K562 (cell line): Measurements from ENCODE around the gene UQCC2. TPM values are rescaled to one million over a fixed set of nuclear protein-coding genes. Genes with fewer than 3 reads are reported as not detected.

Source experiments
- ATAC-seq: fragments of 200-7000 bp; cut with Tn5 transposase; 3 replicates; pipeline ENCODE4 v1.9.1; 2020; ENCODE audit warnings: moderate library complexity
- BruUV-seq: library from RNA; stranded (reverse); fragments of 400-500 nt; replicated peaks from 2 replicates; lab custom pipeline; 2021; lab: Mats Ljungman, UMichigan
- CTCF ChIA-PET: fragments of 300-600 bp; formaldehyde crosslinking; extraction: SDS; loops from one replicate; lab custom pipeline; 2021; ENCODE audit warnings: low intra/inter-chr PET ratio; lab: Yijun Ruan, JAX
- POLR2A ChIA-PET: fragments of 300-600, 350-650 bp; sonication (Branson Sonifier 250); formaldehyde crosslinking; extraction: SDS; loops from one replicate; lab custom pipeline; 2021; ENCODE audit warnings: antibody characterized with exemption, inconsistent platforms; lab: Yijun Ruan, JAX
- DNase-seq, 4 experiments: peaks; one replicate each; pipeline versions ENCODE4 v3.0.0 to v3.0.0-alpha.2; 2011 to 2018; ENCODE audit warnings: low spot score in 3 of 4, mixed read lengths in 3 of 4; ENCODE audit errors: extremely low read depth in 1 of 4
- FAIRE-seq: peaks from 2 replicates; lab custom pipeline; 2011; peaks lifted over from hg19 to GRCh38; lab: Jason Lieb, UNC
- H2AFZ ChIP-seq: 2 replicates; pipeline ENCODE4 v1.6.0; 2011; ENCODE audit warnings: low read depth, low read length, control low read depth, inconsistent platforms
- H3K27ac ChIP-seq: fragments of 200-600 bp; 3 replicates; pipeline ENCODE4 v1.8.0; 2011; ENCODE audit warnings: low read depth, mild to moderate bottlenecking, control low read depth, inconsistent platforms, low read length, moderate library complexity, mixed read lengths; ENCODE audit errors: extremely low read depth
- H3K27me3 ChIP-seq, 2 experiments: fragments of 300-600 bp in 1 of 2; 2 replicates in 1 of 2; 3 replicates in 1 of 2; pipeline versions ENCODE4 v1.6.0 to v1.8.0; 2011; ENCODE audit warnings: inconsistent platforms in 2 of 2, low read length in 2 of 2, mild to moderate bottlenecking in 1 of 2, mixed read lengths in 1 of 2, moderate library complexity in 1 of 2; ENCODE audit not compliant: control insufficient read depth in 2 of 2, insufficient read depth in 2 of 2
- H3K36me3 ChIP-seq: fragments of 300-600 bp; 3 replicates; pipeline ENCODE4 v1.8.0; 2011; ENCODE audit warnings: mild to moderate bottlenecking, low read length, inconsistent platforms; ENCODE audit not compliant: control insufficient read depth, insufficient read depth
- H3K4me1 ChIP-seq, 2 experiments: fragments of 200-600 bp in 1 of 2; replicated peaks in 1 of 2; 2 replicates in 1 of 2; 3 replicates in 1 of 2; pipeline versions ENCODE4 v1.5.1 to v1.8.0; 2011; ENCODE audit warnings: inconsistent platforms in 2 of 2, low read length in 2 of 2, mild to moderate bottlenecking in 1 of 2, mixed read lengths in 1 of 2, moderate library complexity in 1 of 2; ENCODE audit not compliant: control insufficient read depth in 2 of 2, insufficient read depth in 2 of 2
- H3K4me2 ChIP-seq: 2 replicates; pipeline ENCODE4 v1.6.1; 2011; ENCODE audit warnings: low read length, control low read depth, inconsistent platforms, mixed read lengths; ENCODE audit not compliant: insufficient read depth
- H3K4me3 ChIP-seq: fragments of 200-600 bp; sonication (generic), shearing (Covaris generic); 2 replicates; pipeline ENCODE4 v1.5.1; 2016; ENCODE audit warnings: control low read depth, inconsistent platforms
- H3K79me2 ChIP-seq: fragments of 200-600 bp; 3 replicates; pipeline ENCODE4 v1.8.0; 2011; ENCODE audit warnings: low read length, inconsistent platforms; ENCODE audit not compliant: control insufficient read depth, insufficient read depth
- H3K9ac ChIP-seq, 2 experiments: 2 replicates each; pipeline versions ENCODE4 v1.6.0 to v1.6.1; 2011; ENCODE audit warnings: low read depth in 2 of 2, low read length in 2 of 2, control low read depth in 1 of 2, inconsistent platforms in 1 of 2, mild to moderate bottlenecking in 1 of 2, mixed read lengths in 1 of 2; ENCODE audit not compliant: insufficient read depth in 1 of 2
- H3K9me1 ChIP-seq: one replicate; pipeline ENCODE4 v1.6.0; 2011; ENCODE audit warnings: inconsistent platforms, mild to moderate bottlenecking, low read length, moderate library complexity; ENCODE audit not compliant: control insufficient read depth, insufficient read depth
- H3K9me3 ChIP-seq: replicated peaks from 2 replicates; pipeline ENCODE4 v1.5.1; 2011; ENCODE audit warnings: low read depth, low read length, inconsistent platforms; ENCODE audit not compliant: control insufficient read depth, insufficient read depth
- H4K20me1 ChIP-seq: replicated peaks from 2 replicates; pipeline ENCODE4 v1.6.1; 2011; ENCODE audit warnings: low read length, inconsistent platforms, mixed read lengths; ENCODE audit not compliant: control insufficient read depth, insufficient read depth
- CHD1 ChIP-seq: fragments of 200-600 bp; sonication (generic); IDR thresholded peaks from one replicate; pipeline ENCODE4 v1.6.1; 2012; ENCODE audit warnings: mild to moderate bottlenecking, moderate library complexity, low read length, inconsistent platforms
- IRF2 ChIP-seq: sonication (generic); formaldehyde crosslinking; IDR thresholded peaks from 2 replicates; pipeline ENCODE4 v1.8.1; 2022; ENCODE audit warnings: mild to moderate bottlenecking, missing genetic modification reagents
- TAL1 ChIP-seq: fragments of 450-650 bp; IDR thresholded peaks from 2 replicates; pipeline ENCODE4 v1.6.1; 2016; ENCODE audit warnings: mild to moderate bottlenecking
- TGIF2 ChIP-seq: sonication (generic); formaldehyde crosslinking; IDR thresholded peaks from 2 replicates; pipeline ENCODE4 v1.8.1; 2022; ENCODE audit warnings: mild to moderate bottlenecking, missing genetic modification reagents, moderate library complexity
- ZKSCAN3 ChIP-seq: fragments of 250-450 bp; sonication (Bioruptor Pico); IDR thresholded peaks from 2 replicates; pipeline ENCODE4 v1.4.0; 2020
- ZNF263 ChIP-seq: sonication (generic); formaldehyde crosslinking; IDR thresholded peaks from 2 replicates; pipeline ENCODE4 v1.8.0; 2022; ENCODE audit warnings: mild to moderate bottlenecking, missing genetic modification reagents, borderline replicate concordance
- ZNF561 ChIP-seq: fragments of 450-650 bp; formaldehyde crosslinking; conservative IDR thresholded peaks from 2 replicates; pipeline ENCODE4 v1.4.0; 2020; ENCODE audit warnings: mild to moderate bottlenecking, moderate library complexity
- ZNF764 ChIP-seq: fragments of 250-450 bp; sonication (Bioruptor Pico); IDR thresholded peaks from 2 replicates; pipeline ENCODE4 v1.4.0; 2020; ENCODE audit warnings: low read depth, mild to moderate bottlenecking, moderate library complexity
- WGBS: fragments of 100-300 bp; shearing (Covaris generic); methylation state at CpG from one replicate; pipeline ENCODE4 v1.1.6; 2016; ENCODE audit warnings: low coverage, mixed read lengths; ENCODE audit not compliant: insufficient coverage; ENCODE audit errors: missing lambda C conversion rate; 5-methylcytosine and 5-hydroxymethylcytosine counted together
- in situ Hi-C: fragments of 300-500 bp; cut with MboI; formaldehyde crosslinking; loops from 4 replicates; pipeline ENCODE4 v1.15.0; 2018; ENCODE audit warnings: inconsistent platforms, mixed read lengths
- intact Hi-C: fragments of 100-400 bp; cut with micrococcal nuclease; formaldehyde crosslinking; loops from 2 replicates; pipeline ENCODE4 v1.14.2; 2022
- polyA plus RNA-seq, 8 experiments: library from polyadenylated mRNA; depleted of rRNA in 4 of 8; stranded (reverse) in 5 of 8; unstranded in 3 of 8; fragments of >200 nt; fragmentation: Nextera tagmentation in 2 of 8; fragmentation: Illumina TruSeq in 1 of 8; extraction: Ambion mirVana in 2 of 8; extraction: Trizol in 1 of 8; gene quantifications; 2 replicates each; pipeline versions ENCODE4 v1.2.1 to v1.2.3, GENCODE V29; 2011 to 2014; ENCODE audit warnings: inconsistent platforms in 1 of 8, missing spikeins in 1 of 8
- total RNA-seq, 7 experiments: library from RNA; depleted of rRNA in 6 of 7; stranded (reverse); fragments of >200 nt in 6 of 7; fragmentation: Illumina TruSeq in 2 of 7; extraction: Trizol in 2 of 7; gene quantifications; 2 replicates each; pipeline versions ENCODE4 v1.2.1 to v1.2.3, GENCODE V29; 2011 to 2021; ENCODE audit warnings: low replicate concordance in 1 of 7
- TF ChIP-seq, protein P1 (sequence below), 2 experiments: fragments of 450-650 bp; IDR thresholded peaks; 2 replicates each; pipeline ENCODE4 v1.6.1; 2016
- TF ChIP-seq, protein P2 (sequence below): sonication (generic); formaldehyde crosslinking; IDR thresholded peaks from 2 replicates; pipeline ENCODE4 v1.4.0; 2020; ENCODE audit warnings: mild to moderate bottlenecking, missing genetic modification reagents

UQCC2 gene
- total and polyA plus RNA-seq, 9 of the 15 experiments (the other 6 are each of a cell fraction or from before 2014, with no cell fraction given), result 58.5 to 927 (median 158) TPM

DNA sequence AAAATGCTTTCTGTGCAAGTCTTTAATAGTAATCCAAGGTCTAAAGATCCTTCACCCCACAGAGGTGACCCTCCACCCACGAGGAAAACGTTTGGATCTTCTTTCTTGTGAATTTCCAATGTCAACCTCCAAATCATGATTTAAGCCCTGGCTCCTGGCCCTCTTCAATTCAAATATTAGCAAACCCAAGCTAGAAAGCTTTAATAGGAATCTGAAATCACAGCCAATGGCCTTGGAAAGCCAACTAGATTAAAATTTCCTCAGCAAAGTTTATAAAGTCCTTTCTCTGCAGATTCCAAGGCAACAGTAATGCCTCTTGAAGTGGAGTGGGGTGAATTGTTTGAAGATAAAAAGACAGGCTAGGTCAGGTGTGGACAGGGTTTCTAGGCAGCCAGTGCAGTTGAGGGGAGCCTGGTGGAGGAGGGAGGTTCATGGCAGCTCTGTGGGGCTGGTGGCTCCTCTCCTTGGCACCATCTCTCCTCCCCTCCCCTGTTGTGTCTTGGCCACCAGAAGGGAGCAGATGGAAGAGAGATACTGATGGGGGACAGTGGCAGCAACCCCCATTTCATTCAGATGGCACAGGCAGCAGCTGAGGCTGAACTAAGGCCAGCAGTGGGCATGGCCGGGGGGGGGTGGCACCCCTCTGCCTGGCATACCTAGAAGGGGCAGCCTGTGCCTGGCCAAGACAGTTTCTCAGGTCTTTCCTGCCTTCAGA, 12.0 kb upstream of the UQCC2 start (continued):
- TF ChIP-seq CHD1, result no peak
- TF ChIP-seq TAL1, result no peak
- TF ChIP-seq, protein P1, sequence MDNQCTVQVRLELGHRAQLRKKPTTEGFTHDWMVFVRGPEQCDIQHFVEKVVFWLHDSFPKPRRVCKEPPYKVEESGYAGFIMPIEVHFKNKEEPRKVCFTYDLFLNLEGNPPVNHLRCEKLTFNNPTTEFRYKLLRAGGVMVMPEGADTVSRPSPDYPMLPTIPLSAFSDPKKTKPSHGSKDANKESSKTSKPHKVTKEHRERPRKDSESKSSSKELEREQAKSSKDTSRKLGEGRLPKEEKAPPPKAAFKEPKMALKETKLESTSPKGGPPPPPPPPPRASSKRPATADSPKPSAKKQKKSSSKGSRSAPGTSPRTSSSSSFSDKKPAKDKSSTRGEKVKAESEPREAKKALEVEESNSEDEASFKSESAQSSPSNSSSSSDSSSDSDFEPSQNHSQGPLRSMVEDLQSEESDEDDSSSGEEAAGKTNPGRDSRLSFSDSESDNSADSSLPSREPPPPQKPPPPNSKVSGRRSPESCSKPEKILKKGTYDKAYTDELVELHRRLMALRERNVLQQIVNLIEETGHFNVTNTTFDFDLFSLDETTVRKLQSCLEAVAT (IDR thresholded peaks at IDR 0.05), result no peak
- TF ChIP-seq ZKSCAN3, result no peak

DNA sequence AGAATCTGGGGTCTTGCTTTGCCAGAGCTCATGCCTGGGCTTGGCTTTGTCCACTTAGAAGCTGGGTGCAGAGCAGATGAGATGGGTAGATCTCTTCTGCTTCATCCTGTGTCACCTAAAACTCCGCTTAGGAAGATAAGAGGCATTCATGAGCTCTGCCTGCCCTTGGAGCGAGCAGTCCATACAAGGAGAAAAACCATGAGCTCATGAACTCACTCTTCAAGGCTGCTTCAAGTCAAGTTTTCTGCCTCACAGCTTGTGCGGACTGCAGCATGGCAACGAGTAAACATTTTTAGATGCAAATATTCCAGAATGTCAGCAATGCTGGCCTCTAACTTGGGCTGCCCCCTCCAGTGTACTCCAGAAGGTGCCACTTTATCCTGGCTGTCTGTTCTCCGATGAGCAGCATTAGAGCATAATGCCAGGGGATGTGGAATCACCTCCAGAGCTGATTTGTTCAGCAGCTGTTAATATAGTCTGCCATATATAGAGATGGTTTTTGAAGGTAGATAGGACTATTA, 10.7 kb upstream of the UQCC2 start:
- in situ Hi-C loops, result no loop called here
- no peak for FAIRE-seq
- no peak for ATAC-seq
- TF ChIP-seq IRF2 (CRISPR knock-in tag), result no peak
- no peak for TF ChIP-seq ZNF764 (CRISPR knock-in tag)
- TF ChIP-seq, protein P2, sequence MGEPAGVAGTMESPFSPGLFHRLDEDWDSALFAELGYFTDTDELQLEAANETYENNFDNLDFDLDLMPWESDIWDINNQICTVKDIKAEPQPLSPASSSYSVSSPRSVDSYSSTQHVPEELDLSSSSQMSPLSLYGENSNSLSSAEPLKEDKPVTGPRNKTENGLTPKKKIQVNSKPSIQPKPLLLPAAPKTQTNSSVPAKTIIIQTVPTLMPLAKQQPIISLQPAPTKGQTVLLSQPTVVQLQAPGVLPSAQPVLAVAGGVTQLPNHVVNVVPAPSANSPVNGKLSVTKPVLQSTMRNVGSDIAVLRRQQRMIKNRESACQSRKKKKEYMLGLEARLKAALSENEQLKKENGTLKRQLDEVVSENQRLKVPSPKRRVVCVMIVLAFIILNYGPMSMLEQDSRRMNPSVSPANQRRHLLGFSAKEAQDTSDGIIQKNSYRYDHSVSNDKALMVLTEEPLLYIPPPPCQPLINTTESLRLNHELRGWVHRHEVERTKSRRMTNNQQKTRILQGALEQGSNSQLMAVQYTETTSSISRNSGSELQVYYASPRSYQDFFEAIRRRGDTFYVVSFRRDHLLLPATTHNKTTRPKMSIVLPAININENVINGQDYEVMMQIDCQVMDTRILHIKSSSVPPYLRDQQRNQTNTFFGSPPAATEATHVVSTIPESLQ (CRISPR knock-in tag), result no peak
- TF ChIP-seq TGIF2, result no peak
- no peak for TF ChIP-seq ZNF561
- TF ChIP-seq ZNF263 (CRISPR knock-in tag), result no peak
- 0% methylated on average over 5 of the region's 5 CpGs for WGBS
- Histone ChIP-seq H4K20me1 (0 out of 2 replicates have a peak, but pooled peaks cover 4% of the 10 kb centered on the region), H3K4me3 (no peak overlapping the region), H3K4me1 (no peaks in the 10 kb centered on the region), H3K9me3 (no peaks in the 10 kb centered on the region), H2AFZ (no peak overlapping the region), H3K36me3 (no peaks in the 10 kb centered on the region), H3K27me3 (peaks cover 57 to 83% of the 10 kb centered on the region in 2 experiments), H3K9ac (no peak overlapping the region), H3K9me1 (no peaks in the 10 kb centered on the region), H3K79me2 (no peaks in the 10 kb centered on the region), H3K4me2 (no peak overlapping the region), H3K27ac (no peak overlapping the region)
- BruUV-seq, result no TSS peak
- ChIA-PET POLR2A (interaction anchor here (0.6 to 3.5 kb wide), 6 partner anchors 11 to 696 kb away, joined by 3 to 14 read pairs (median 4); partner anchors contain the start of gene UQCC2), CTCF (no interaction called here)
- DNase-seq, result no peak
- intact Hi-C loops, result no loop called here
